CD1c-positive myeloid dendritic cell (primary cell): Measurements from ENCODE around the gene ALK.

ENCODE experiments used
- DNase-seq: peaks from one replicate; pipeline ENCODE4 v3.0.0-alpha.2; 2016; ENCODE audit errors: extremely low spot score

Gene ALK

DNA sequence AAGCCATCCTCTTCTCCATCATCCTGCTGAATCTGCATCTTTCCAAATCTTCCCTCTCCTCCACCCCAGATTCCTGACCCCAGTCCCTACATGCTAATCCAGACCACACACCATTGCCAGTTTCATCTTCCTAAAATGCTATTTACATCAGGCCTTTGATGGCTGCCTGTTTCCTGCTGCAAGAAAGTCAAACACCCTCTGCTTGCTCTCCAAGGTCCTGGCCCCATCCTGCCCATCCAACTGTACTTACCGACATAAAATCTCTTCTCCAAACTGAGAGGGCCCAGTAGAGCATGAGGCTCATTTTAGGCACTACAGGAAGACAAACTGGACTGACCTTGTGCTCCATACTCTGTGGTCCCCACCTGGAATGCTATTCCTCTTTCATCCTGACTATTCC is 19.0 kb downstream of the ALK start:
- DNase-seq: no peak

- no peak for DNase-seq
Observed at GRCh38 chr2:29900971-29901633, 20.3 kb downstream of the ALK start.

DNA sequence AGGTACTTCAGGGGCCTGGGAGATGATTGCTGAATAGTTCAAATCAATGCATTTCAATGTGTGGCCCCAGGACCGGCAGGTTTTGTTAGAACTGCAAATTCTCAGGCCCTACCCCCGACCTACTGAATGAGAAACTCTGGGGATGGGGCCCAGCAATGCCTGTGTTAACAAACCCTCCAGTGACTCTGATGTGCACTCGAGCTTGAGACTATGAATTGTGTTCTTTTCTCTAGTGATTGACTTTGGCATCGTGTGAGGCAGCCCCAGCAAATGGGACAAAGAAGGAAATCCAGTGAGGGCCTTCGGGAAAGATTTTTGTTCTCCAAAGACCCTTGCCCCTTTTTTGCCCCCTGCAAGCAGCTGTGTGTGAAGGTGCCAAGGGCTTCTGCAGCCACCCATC is 22.4 kb downstream of the ALK start:
- no peak for DNase-seq

DNA sequence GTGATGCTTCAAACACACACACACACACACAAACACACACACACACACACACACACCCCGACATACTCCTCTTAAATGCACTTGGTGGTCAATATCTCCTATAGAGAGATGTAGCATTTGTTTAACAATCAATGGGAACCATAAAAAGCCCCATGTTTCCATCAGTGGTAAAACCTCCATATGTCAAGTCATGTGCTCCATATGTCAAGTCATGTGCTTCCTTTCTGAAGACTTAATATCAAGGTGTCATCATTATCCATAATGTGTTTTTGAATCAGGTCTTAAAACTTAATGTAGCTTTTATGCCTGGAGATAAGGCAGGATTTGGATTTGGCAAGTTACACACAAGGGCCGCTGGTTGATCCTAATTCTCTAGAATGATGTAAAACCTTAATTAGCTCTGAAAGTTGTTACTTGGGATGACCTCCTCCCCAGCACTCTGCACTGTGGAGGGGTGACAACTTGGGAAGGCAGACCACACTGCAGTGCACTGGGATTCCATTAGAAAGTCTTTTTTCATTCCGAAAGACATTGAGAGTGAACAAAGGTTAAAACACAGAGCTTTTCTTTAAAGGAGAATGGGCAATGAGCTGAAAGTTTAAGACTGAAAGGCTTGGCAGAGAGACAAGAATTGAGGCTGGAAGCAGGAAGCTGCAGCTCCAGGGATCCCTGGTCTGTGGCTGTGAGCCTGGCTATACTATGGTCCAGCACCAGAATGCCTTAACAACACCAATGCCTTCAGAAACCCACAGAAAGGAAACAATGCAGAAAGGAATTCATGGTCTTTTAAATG is 26.4 kb downstream of the ALK start:
- DNase-seq: no peak

DNA sequence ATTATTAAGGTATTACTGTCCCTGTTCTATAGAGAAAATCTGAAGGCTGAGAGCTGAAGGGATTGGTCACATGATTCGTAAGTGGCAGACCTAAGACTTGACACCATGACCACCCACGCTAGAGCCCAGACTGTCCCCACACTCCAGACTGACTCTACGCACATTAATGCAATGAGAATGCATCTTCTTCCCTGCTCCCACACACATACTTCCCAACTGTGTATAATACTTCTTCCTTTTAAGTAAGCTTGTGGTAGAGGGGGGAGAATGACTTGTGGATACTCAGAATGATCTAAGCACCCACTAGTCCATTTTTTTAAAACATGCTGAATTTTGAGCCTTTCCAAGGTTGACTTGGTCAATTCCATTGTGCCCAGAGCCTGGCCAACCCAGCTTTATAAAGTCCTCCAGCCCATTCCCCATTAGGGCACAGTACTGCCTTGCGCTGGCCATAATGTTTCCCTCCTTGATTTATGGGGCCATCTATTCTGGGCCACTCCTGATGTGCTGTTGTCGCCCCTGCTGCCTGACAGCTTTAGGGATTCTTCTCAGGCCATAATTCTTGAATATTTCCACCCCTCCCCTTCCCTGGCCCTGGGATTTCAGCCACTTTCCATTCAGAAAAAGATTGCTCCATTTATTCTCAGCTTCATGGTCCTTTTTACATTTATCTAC is 28.7 kb downstream of the ALK start:
- no peak for DNase-seq

DNA sequence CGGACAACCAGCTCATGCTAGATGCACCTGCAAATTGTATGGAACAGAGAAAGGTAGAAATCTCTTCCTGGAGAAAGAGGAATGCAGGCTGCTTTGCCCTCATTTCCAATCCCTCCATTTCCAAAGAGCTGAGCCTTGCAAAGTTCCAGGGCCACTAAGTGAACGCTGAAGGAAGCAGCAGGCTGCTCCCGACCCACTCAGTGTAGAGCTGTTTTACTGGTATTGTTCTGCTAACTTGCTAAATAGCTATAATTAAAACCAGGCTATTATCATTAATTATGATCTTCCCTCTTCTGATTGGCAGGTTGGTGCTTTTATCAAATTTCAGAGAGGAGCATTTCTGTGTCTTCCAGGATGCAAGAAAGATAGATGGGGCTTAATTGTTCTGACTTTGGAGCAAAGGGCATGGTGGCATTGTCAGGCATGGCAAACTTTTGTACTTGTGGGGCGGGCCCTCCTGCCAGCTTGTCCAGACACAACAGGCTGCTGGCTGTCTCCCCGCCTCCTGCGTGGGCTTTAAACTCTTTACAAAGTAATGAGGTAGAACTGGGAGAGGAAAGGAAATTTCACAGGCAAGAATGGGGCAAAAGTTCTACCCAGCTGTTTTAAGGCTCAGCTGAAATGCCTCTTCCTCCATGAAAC is 40.2 kb downstream of the ALK start:
- DNase-seq: no peak

- no peak for DNase-seq
Observed at GRCh38 chr2:29880084-29880483, 41.3 kb downstream of the ALK start.

GRCh38 chr2:29879456-29879855 is 41.9 kb downstream of the ALK start:
- DNase-seq: no peak

GRCh38 chr2:29878898-29879297 is 42.5 kb downstream of the ALK start:
- DNase-seq: no peak

- DNase-seq: no peak
Observed at GRCh38 chr2:29876374-29876773, 45.0 kb downstream of the ALK start.

DNA sequence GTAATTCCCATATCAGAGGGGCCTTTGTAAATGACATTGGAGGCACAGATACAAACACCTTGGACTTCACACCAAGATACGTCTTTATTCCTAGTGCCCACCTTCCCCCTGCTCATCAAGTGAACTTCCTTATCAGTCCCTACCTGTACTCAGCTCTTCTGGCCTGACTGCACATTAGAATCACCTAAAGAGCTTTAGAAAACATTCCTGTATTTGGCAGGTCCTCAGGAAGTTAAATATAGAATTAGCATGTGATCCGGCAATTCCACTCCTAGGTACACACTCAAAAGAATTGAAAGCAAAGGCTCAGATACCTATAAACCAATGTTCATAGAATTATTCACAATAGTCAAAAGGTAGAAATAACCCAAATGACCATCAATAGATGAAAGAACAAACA is 46.6 kb downstream of the ALK start:
- no peak for DNase-seq

DNA sequence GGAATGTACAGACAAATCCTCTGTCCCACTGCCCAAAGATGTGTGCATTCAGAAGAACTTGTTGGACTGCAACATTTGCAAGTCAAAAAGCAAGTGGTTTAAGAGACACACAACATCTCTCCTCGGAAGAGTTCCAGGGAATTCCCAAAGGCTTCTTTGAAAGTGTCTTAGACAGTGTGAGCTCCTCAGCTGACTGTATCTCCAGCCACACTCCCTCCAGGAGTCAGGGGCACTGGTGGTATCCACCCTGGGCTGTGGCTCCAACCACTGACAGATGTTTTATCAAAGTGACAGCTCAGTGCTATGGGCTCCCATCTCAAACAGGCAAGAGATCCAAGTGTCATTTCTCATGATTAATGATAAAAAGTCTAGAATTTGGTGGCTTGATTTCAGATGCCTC is 48.5 kb downstream of the ALK start:
- no peak for DNase-seq

DNA sequence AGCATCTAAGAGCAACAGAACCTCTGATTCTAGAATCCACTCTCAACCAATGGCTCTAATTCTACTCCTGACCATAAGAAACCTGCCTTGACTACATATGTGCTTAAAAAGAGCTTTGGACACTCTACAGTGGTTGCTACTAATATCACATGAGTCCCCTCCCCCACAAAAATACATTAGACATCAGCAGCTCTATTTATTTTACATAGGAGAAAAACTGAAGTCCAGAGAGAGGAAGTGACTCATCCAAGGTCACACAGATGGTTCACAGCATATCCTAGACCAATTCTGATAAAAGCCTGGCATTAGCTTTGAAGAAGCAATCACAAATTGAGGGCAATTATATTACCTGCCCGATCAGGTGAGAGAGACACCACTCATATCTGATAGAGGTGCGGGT is 49.8 kb downstream of the ALK start:
- no peak for DNase-seq

- no peak for DNase-seq
Observed at GRCh38 chr2:29865512-29865911, 55.9 kb downstream of the ALK start.

DNA sequence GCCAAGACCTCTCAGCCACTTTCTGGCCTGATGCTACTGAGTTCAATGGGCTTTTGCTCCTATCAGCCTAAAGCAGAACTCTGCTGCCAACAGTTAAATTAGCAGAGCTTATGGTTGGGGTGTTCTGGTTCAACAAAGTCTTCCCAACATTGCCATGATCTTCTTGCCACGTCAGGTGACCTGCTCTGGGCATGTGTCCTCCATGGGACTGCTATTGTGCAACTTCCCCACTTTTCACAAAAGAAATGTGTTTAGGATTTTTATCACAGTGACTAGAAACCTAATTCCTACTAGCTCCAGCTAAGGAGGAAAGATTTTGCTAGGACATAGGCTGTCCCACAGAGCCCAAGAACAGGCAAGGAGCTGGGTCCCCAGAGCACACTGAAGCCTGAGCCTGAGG is 56.4 kb downstream of the ALK start:
- DNase-seq: no peak

DNA sequence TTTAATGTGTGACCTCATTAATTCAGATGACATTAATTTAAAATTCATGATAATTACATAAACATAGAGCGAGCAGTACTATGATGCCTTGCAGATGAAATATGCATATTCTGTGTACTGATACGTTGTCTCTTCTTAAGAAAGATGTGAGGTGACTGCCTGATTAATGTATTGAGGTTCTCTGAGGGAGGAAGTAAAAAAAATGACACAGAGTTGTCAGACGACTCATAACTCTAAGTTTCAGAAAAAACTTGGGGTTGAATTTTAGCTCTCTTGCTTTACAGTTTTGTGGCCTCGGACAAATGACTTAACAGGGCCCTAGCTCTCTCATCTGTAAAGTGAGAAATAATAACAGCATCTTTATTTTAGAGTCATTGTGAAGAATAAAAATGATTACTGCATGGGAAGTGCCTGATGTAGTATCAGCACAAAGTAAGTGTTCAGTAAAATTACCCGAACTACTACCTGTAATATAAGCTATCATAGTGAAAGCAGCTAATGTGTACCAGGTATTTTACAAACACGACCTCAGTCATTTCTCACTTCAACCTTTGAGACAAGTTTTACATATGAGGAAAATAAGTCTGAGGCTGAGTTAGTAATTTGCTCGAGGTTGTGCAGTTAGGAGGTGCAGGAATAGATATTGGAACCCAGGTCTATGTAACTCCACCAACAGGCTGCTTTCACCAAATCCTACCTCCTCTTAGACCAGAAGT is 65.3 kb downstream of the ALK start:
- no peak for DNase-seq

DNA sequence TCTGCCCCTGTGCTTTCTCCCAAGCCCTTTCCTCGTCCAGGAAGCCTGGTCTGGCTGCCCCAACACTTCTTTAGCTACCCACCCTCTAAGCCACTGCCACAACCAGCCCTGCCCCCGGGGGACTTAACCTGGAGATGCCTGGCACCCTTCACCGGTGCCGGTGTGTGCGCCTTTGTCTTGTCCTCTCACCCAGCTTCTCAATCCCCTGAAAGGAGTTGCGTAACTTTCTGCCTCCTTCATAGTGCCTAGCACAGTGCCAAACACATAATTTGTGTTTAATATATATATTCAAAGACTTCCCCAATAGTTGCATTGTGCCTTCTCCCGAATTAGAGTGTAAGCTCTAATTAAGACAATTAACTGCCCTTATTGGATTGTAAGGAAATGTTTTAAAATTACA is 70.6 kb downstream of the ALK start:
- DNase-seq: no peak

DNA sequence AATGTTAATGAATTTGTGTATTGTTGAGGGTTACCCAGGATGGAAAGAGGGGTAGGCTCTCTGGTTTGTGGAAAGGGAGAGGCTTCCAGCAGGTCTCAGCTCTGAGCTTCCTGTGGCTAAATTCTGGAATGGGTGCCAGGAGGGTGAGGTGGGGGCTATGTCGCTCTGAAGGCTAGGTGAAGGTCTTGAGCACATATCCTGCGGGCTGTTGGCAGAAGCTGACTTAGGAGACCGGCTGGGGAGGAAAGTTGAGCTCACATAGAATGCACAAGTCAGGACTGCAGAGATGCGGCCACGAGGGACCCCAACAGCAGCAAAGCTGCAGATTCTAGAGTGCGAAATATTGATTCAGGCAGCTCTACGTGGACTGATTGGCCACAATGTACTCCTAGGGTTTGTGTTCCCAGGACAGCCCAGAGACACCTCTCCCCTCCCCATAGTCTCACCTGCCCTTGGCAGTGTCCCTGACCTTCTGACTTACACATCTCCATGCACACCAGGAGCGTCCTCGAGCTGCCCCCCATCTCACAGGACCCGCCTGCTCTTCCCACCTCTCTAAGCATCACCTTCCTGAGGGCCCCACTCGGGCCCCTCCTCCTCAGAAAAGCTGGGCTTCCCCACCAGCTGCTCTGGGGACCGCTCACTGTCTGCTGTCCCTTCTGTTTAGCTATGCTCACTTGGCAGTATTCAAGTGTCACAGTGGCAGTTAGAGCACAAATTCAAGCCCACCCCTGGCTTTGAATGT is 72.6 kb downstream of the ALK start:
- DNase-seq: no peak

DNA sequence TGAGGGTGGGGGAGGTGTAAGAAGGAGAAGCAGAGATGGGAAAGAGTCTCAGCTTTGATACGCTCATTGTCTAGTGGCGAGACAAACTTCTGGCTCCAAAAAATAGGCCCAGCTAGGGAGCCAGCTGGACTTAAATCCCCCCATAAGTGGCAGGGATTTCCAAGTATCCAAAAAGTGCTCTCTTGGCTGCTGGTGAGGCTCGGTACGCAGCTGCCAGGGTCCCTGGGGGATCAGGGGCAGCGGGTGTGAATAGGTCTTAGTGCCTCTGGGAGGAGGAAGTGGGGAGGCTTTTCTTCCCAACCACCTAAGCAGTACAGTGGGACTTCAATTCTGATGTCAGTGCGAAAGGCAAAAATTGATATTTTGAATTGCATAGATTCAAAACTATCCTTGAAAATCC is 73.5 kb downstream of the ALK start:
- DNase-seq: no peak

DNA sequence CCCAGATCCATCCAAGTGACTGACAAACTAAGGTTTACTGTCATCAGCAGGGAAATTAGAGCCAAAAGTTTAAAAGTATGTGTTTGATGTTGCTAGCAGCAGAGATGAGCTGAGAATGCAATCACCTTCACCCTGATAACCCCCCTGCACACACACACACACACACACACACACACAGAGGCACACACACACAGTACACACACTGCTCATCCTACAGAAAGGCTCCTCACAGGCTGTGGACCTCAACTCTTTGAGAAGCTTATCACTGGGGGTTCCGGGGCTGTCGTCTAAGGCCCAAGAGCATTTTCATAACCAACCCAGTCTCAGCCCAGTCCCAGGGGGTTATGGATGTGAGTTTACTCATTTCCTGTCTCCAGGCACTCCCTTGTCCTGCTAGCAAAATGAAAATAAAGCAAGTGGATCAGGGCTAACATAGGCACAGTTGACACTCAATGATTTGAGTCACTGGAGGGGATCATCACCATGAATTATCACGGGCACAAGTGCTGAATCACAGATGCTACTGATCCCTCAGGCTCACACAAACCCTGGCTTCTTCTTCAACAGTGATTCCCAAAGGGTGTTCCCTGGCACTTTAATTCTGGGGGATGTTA is 76.6 kb downstream of the ALK start:
- DNase-seq: no peak
